Smooth muscle cell of the umbilical artery (primary cell): ENCODE measurements around the gene KIR2DL1. TPM values are rescaled to one million over a fixed set of nuclear protein-coding genes. Genes with fewer than 3 reads are reported as not detected.

Source experiments
- total RNA-seq: library from RNA; depleted of rRNA; stranded (reverse); fragments of >200 nt; gene quantifications from 2 replicates; pipeline ENCODE4 v1.2.3, GENCODE V29; 2014

The KIR2DL1 gene
- total RNA-seq, result not detected in 2 replicates

GRCh38 chr19:54769646-54770045 is at the start of gene KIR2DL1:
TSS of gene KIR2DL1 (plus strand) at chr19:54769793. CDS start at chr19:54769851, 58 bp downstream.

GRCh38 chr19:54724142-54724541 is 45.5 kb upstream of the KIR2DL1 start, which contains the start of gene KIR3DL3:
TSS of gene KIR3DL3 (plus strand) at chr19:54724442. CDS start at chr19:54724497, 55 bp downstream.

GRCh38 chr19:54738306-54738705 is 31.3 kb upstream of the KIR2DL1 start, which contains the start of gene KIR2DL3:
TSS of gene KIR2DL3 (plus strand) at chr19:54738513. CDS start at chr19:54738546, 33 bp downstream.

GRCh38 chr19:54803410-54803809 is 33.8 kb downstream of the KIR2DL1 start, which contains the start of gene KIR2DL4:
TSS of gene KIR2DL4 (plus strand) at chr19:54803610. CDS start at chr19:54803652, 42 bp downstream.

GRCh38 chr19:54816251-54816650 is 46.7 kb downstream of the KIR2DL1 start, which contains the start of gene KIR3DL1:
TSS of gene KIR3DL1 (plus strand) at chr19:54816468.

GRCh38 chr19:54832496-54832895 is 62.9 kb downstream of the KIR2DL1 start, which contains the start of gene KIR2DS4:
TSS of gene KIR2DS4 (plus strand) at chr19:54832676.

Other genes starting within 250 kb of the KIR2DL1 start
- not detected in 2 replicates for gene LILRA2, start 196.0 kb upstream of the KIR2DL1 start, total RNA-seq
- not detected in 2 replicates for gene LILRA1, start 176.2 kb upstream of the KIR2DL1 start, total RNA-seq
- gene LILRB1, start 139.3 kb upstream of the KIR2DL1 start, total RNA-seq, result not detected in 2 replicates
- not detected in 2 replicates for gene LILRB4, start 106.8 kb upstream of the KIR2DL1 start, total RNA-seq
- not detected in 2 replicates for gene KIR3DL3, start 45.4 kb upstream of the KIR2DL1 start, total RNA-seq
- gene KIR2DL3, start 31.3 kb upstream of the KIR2DL1 start, total RNA-seq, result not detected in 2 replicates
- not detected in 2 replicates for gene KIR2DL4, start 33.8 kb downstream of the KIR2DL1 start, total RNA-seq
- not detected in 2 replicates for gene KIR3DL1, start 46.7 kb downstream of the KIR2DL1 start, total RNA-seq
- not detected in 2 replicates for gene KIR2DS4, start 62.9 kb downstream of the KIR2DL1 start, total RNA-seq
- not detected in 2 replicates for gene KIR3DL2, start 80.7 kb downstream of the KIR2DL1 start, total RNA-seq
- not detected in 2 replicates for gene FCAR, start 104.4 kb downstream of the KIR2DL1 start, total RNA-seq
- not detected in 2 replicates for gene NCR1, start 136.4 kb downstream of the KIR2DL1 start, total RNA-seq
- not detected in 2 replicates for gene NLRP7, start 177.7 kb downstream of the KIR2DL1 start, total RNA-seq
- gene NLRP2, start 196.6 kb downstream of the KIR2DL1 start, total RNA-seq, result 2.6 TPM in 1 of 2 replicates, not detected in the other